ENCODE data around the gene MYO1D. TPM values are rescaled to one million over a fixed set of nuclear protein-coding genes. Genes with fewer than 3 reads are reported as not detected.
"Not testable (repeated sequence)": the region's sequence is repeated elsewhere in the genome, so short reads cannot be mapped to it uniquely, and the experiment has no call there.

MYO1D gene
- total RNA-seq, 1 donor from 2014 or later = 24.9 TPM

DNA sequence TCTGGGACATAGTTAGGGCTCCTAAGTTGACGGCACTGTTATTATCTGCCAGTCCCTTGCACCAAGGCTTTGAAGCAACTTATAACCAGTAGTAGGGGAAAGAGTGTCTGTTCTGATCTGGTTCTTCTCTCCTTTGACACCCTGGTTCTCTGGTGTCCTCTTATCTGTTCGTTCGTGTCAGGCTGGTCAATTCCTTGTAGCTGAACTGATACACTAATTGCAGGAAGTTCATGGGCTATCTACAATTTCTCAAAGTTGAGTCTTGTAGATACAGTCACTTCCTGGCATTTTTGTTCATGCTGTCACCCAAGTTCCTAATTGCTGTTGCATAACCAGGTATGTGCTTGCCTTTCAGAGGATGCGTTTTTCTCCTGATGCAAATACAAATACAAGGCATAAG, 17.3 kb upstream of the MYO1D start:
- Mint-ChIP-seq H3K4me3 (no peak overlapping the region), H3K36me3 (no peaks in the 10 kb centered on the region), H3K27me3 (no peaks in the 10 kb centered on the region), H3K9me3 (no peaks in the 10 kb centered on the region), H3K4me1 (ENCODE audit: unreplicated experiment) (no peaks in the 10 kb centered on the region), H3K27ac (no peak overlapping the region)
- DNase-seq (ENCODE audit: extremely low spot score, unreplicated experiment) = no peak
- TF ChIP-seq, protein P1, sequence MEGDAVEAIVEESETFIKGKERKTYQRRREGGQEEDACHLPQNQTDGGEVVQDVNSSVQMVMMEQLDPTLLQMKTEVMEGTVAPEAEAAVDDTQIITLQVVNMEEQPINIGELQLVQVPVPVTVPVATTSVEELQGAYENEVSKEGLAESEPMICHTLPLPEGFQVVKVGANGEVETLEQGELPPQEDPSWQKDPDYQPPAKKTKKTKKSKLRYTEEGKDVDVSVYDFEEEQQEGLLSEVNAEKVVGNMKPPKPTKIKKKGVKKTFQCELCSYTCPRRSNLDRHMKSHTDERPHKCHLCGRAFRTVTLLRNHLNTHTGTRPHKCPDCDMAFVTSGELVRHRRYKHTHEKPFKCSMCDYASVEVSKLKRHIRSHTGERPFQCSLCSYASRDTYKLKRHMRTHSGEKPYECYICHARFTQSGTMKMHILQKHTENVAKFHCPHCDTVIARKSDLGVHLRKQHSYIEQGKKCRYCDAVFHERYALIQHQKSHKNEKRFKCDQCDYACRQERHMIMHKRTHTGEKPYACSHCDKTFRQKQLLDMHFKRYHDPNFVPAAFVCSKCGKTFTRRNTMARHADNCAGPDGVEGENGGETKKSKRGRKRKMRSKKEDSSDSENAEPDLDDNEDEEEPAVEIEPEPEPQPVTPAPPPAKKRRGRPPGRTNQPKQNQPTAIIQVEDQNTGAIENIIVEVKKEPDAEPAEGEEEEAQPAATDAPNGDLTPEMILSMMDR (conservative IDR thresholded peaks at IDR 0.05) = no peak

DNA sequence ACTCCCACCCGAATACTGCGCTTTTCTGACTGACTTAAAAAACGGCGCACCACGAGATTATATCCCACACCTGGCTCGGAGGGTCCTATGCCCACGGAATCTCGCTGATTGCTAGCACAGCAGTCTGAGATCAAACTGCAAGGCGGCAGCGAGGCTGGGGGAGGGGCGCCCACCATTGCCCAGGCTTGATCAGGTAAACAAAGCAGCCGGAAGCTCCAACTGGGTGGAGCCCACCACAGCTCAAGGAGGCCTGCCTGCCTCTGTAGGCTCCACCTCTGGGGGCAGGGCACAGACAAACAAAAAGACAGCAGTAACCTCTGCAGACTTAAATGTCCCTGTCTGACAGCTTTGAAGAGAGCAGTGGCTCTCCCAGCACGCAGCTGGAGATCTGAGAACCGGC, 10.5 kb upstream of the MYO1D start:
- H3K27me3 Mint-ChIP-seq; H3K36me3 Mint-ChIP-seq; H3K27ac Mint-ChIP-seq; DNase-seq (ENCODE audit: extremely low spot score, unreplicated experiment); H3K9me3 Mint-ChIP-seq; H3K4me3 Mint-ChIP-seq; H3K4me1 Mint-ChIP-seq (ENCODE audit: unreplicated experiment): not testable (repeated sequence)

DNA sequence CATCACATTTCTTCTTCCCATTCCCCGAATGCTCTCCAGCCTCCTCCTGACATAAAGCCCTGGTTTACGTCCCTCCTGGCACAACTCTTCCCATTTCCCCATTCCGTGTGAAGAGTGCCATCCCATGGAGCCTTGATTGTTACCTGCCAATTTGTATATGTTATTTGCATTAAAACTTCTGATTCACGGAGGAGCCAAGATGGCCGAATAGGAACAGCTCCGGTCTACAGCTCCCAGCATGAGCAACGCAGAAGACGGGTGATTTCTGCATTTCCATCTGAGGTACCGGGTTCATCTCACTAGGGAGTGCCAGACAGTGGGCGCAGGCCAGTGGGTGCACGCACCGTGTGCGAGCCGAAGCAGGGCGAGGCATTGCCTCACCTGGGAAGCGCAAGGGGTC, 10.0 kb upstream of the MYO1D start:
- H3K27ac Mint-ChIP-seq; H3K4me1 Mint-ChIP-seq (ENCODE audit: unreplicated experiment); H3K4me3 Mint-ChIP-seq: not testable (repeated sequence)

DNA sequence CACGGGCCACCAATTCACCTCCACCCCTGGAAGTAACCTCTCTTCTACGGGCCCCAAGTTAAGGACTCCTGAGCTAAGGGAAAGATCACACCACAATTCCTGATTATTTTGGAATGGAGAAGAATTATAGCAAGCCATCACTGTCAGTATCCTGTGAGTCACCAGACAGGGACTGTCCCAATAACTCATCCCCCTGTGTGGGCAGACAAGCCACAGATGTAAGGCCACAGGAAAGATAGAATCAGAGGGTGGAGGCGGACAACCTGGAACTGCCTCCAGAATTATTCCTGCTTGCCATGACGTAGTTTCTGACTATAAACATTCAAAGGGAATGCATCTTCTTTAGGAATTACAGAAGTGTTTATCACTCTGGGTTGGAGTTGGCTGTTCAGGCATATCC, 5.8 kb upstream of the MYO1D start:
- H3K4me1 Mint-ChIP-seq (ENCODE audit: unreplicated experiment) = peaks cover 4% of the 10 kb centered on the region
- DNase-seq (ENCODE audit: extremely low spot score, unreplicated experiment) = no peak
- H3K27ac Mint-ChIP-seq = no peak overlapping the region
- H3K4me3 Mint-ChIP-seq = no peak overlapping the region
- peaks cover 3% of the 10 kb centered on the region for H3K27me3 Mint-ChIP-seq
- H3K9me3 Mint-ChIP-seq = no peaks in the 10 kb centered on the region
- TF ChIP-seq, protein P1 (conservative IDR thresholded peaks at IDR 0.05) = no peak
- no peaks in the 10 kb centered on the region for H3K36me3 Mint-ChIP-seq

More for the DNA sequence above, 10.0 kb upstream of the MYO1D start:
- not testable (repeated sequence) for DNase-seq (ENCODE audit: extremely low spot score, unreplicated experiment); H3K9me3 Mint-ChIP-seq; H3K36me3 Mint-ChIP-seq; H3K27me3 Mint-ChIP-seq

DNA sequence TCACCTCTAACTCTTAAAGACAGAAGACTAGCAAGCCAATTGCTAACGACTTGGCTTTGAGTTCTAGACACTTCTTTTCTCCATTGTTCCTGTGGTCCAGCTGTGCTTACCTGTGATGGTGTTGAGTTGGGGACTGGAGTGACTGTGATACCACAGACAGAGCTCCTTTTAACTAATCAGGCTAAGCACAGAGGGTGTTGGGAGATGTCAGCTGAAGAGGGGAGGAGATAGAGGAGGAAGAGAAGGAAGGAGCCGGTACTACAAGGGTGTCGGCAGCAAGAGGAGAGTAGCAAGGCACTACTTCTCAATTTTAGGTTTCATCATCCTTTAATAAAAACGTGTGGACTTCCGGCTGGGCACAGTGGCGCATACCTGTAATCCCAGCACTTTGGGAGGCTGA, 5.1 kb upstream of the MYO1D start:
- TF ChIP-seq, protein P1 (conservative IDR thresholded peaks at IDR 0.05) = no peak
- H3K27me3 Mint-ChIP-seq = peaks cover 3% of the 10 kb centered on the region

DNA sequence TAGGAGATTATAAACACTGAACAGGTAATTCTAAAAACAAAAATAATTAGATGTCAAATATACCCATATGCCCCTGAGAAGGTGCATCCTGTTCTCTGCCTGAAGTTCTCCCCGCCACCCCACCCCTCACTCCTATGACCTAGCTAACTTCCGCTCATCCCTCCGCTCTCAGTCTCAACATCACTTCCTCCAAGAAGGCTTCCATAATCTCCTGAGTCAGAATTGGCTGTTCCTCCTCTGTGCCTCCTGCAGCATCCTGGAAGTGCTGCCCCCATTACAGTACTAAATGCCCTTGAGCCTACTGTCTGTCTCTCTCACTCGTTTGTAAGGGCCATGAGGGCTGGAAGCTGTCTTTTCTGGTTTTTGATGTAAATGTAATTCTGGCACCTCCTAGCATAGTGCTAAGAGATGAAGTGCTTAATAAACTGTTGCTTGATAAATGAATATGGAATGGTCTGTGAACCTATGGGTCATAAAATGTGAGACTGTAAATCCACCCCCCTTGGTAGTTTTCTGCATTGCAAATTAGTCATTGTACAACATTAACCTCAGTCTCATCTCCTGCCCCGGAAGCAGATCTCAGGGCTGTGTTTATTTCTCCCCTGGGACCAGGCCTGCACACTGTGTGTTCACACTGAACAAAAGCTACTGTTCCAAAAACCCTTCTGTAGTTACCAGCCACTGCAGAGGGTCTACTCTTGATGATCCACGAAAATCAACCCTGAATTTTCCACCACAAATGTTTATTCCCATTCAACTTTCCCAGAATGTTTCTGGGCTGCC, 3.9 kb upstream of the MYO1D start:
- DNase-seq (ENCODE audit: extremely low spot score, unreplicated experiment) = no peak
- H3K9me3 Mint-ChIP-seq = no peaks in the 10 kb centered on the region
- peaks cover 6% of the 10 kb centered on the region for H3K27me3 Mint-ChIP-seq
- H3K4me1 Mint-ChIP-seq (ENCODE audit: unreplicated experiment) = peaks cover 7% of the 10 kb centered on the region
- H3K4me3 Mint-ChIP-seq = no peak overlapping the region
- no peak overlapping the region for H3K27ac Mint-ChIP-seq
- TF ChIP-seq, protein P1 (conservative IDR thresholded peaks at IDR 0.05) = no peak
- no peaks in the 10 kb centered on the region for H3K36me3 Mint-ChIP-seq

More for the DNA sequence above, 5.1 kb upstream of the MYO1D start:
- H3K4me1 Mint-ChIP-seq (ENCODE audit: unreplicated experiment) = peaks cover 4% of the 10 kb centered on the region
- no peaks in the 10 kb centered on the region for H3K9me3 Mint-ChIP-seq
- H3K36me3 Mint-ChIP-seq = no peaks in the 10 kb centered on the region
- no peak for DNase-seq (ENCODE audit: extremely low spot score, unreplicated experiment)
- no peak overlapping the region for H3K27ac Mint-ChIP-seq
- H3K4me3 Mint-ChIP-seq = no peak overlapping the region
